ENCODE measurements around the gene SVOP. TPM values are rescaled to one million over a fixed set of nuclear protein-coding genes. Genes with fewer than 3 reads are reported as not detected.

Gene SVOP
- total and polyA plus RNA-seq, 2 donors from 2014 or later = 0.04 TPM; not detected in 1

DNA sequence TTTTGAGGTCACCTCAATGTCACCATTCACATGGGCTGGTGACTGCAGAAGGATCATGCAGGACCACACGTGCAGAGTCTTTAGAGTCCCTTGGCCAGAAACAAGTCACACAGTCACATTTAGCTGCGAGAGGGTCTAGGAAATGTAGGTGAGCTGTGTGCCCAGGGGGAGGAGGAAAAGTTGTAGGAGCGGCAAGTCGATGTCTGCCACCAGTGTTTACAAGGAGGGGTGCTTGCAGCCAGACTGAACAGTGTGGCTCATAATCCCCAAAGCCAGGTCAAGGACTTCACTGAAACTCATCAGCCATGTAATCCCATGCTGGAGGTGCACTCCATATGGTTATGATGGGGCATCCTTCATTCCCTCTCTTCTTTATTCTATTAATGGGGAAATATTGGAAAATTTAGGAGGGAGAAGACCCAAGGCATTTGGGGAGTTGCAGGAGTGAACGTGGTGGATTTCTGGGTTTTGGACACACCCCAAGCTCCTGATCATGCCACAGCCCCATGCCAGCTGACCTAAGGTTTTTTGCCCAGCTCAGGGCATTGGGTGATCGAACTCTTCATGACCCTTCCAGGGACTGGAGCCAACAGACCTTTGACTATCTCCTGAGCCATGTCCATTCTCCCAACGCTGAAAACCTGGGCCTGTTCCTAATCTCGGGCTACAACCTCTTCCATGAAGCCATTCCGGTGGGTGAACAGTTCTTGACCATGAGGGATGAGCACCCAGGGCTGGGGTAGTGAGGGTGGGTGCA is 133.8 kb downstream of the SVOP start:
- H3K9me3 ChIP-seq (ENCODE audit: control insufficient read depth in 2 of 3, insufficient read depth in 1 of 3, low read length in 3 of 3) = no peaks in the 10 kb centered on the region
- no peak for TF ChIP-seq CTCF (IDR thresholded peaks at IDR 0.05; ENCODE audit: borderline replicate concordance, extremely low read depth, insufficient read depth)
- H3K9ac ChIP-seq (ENCODE audit: low read length in 3 of 3) = no peak overlapping the region
- H3K27ac ChIP-seq (ENCODE audit: low read depth in 2 of 2, low read length in 2 of 2) = peak overlapping the region in 1 of 2 donors; percentile 58
- DNase-seq = no peak
- FAIRE-seq = no peak
- intact Hi-C loops (cut with DNase I) = no loop called here
- H3K36me3 ChIP-seq (ENCODE audit: control insufficient read depth in 2 of 3, insufficient read depth in 3 of 3, low read length in 3 of 3) = peaks cover 0 to 6% (median 0%) of the 10 kb centered on the region in 3 donors
- H3K4me3 ChIP-seq (ENCODE audit: low read length in 3 of 3) = no peak overlapping the region
- H3K27me3 ChIP-seq (ENCODE audit: control insufficient read depth, insufficient read depth, low read length) = no peaks in the 10 kb centered on the region
- peaks cover 0 to 15% (median 0%) of the 10 kb centered on the region in 3 donors for H3K4me1 ChIP-seq (ENCODE audit: control insufficient read depth in 2 of 3, insufficient read depth in 2 of 3, low read depth in 1 of 3, low read length in 3 of 3)

DNA sequence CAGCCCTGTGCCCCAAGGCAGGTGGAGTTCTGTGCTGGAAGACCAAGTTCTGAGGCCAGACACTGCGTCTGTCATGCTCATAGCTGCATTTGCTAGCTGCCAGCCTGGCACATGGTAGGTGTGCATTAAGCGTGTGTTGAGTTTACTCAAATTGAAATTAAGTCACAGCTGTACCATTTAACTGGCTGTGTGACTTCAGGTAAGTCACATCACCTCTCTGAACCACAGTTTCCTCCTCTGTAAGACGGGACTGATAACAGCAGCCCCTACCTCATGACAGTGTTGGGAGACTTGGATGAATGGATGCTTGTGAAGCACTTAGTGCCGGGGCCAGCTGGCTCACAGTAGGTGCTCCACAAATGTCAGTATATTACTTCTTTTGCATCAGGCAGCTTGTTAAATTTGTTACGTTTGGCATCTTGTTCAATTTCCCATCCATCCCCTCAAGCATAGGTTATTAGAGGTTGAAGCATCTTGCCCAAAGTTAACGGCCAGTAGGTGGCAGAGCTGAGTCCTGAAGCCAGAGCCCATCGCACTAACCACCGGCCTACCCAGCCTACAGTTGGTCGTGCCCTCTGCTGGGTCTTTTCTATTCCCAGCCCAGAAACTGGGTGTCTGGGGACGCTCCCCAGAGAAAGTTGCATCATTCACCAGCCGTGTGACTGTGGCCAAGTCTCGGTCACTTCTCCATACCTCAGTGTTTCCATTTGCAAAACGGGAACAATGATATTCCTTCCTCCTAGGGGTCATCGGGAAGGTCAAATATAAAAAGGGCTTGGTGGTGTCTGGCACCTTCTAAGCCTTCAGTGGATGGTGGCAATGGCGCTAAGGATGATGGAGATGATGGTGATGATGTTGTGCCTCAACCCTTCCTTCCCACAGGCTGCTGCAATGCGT is 136.5 kb downstream of the SVOP start:
- DNase-seq = no peak
- no peak overlapping the region for H3K27ac ChIP-seq (ENCODE audit: low read depth in 2 of 2, low read length in 2 of 2)
- H3K4me1 ChIP-seq (ENCODE audit: control insufficient read depth in 2 of 3, insufficient read depth in 2 of 3, low read depth in 1 of 3, low read length in 3 of 3) = peaks cover 0 to 26% (median 4%) of the 10 kb centered on the region in 3 donors
- TF ChIP-seq CTCF (IDR thresholded peaks at IDR 0.05; ENCODE audit: borderline replicate concordance, extremely low read depth, insufficient read depth) = peak; percentile 37
- no peak for FAIRE-seq
- no peak overlapping the region for H3K4me3 ChIP-seq (ENCODE audit: low read length in 3 of 3)
- no peak overlapping the region for H3K9ac ChIP-seq (ENCODE audit: low read length in 3 of 3)
- H3K9me3 ChIP-seq (ENCODE audit: control insufficient read depth in 2 of 3, insufficient read depth in 1 of 3, low read length in 3 of 3) = no peaks in the 10 kb centered on the region
- intact Hi-C loops (cut with DNase I) = no loop called here
- no peaks in the 10 kb centered on the region for H3K36me3 ChIP-seq (ENCODE audit: control insufficient read depth in 2 of 3, insufficient read depth in 3 of 3, low read length in 3 of 3)
- H3K27me3 ChIP-seq (ENCODE audit: control insufficient read depth, insufficient read depth, low read length) = no peaks in the 10 kb centered on the region

DNA sequence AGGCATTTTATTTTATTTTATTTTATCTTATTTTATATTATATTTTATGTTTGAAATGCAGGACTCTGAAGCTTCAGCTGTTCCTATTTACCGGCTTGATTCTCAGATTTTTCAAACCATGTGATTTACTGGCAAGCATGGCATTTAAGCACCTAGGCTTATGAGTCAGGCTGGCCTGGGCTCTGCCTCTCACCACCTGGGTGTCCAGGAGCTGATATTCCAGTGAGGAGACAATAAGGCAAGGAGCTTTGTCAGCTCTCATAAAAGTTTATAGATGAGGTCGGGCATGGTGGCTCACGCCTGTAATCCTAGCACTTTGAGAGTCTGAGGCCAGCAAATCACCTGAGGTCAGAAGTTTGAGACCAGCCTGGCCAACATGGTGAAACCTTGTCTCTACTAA is 138.9 kb downstream of the SVOP start:
- no peak overlapping the region for H3K27ac ChIP-seq (ENCODE audit: low read depth in 2 of 2, low read length in 2 of 2)
- H3K4me1 ChIP-seq (ENCODE audit: control insufficient read depth in 2 of 3, insufficient read depth in 2 of 3, low read depth in 1 of 3, low read length in 3 of 3) = peaks cover 0 to 19% (median 6%) of the 10 kb centered on the region in 3 donors
- H3K9me3 ChIP-seq (ENCODE audit: control insufficient read depth in 2 of 3, insufficient read depth in 1 of 3, low read length in 3 of 3) = no peaks in the 10 kb centered on the region
- intact Hi-C loops (cut with DNase I) = no loop called here
- H3K4me3 ChIP-seq (ENCODE audit: low read length in 3 of 3) = no peak overlapping the region
- TF ChIP-seq CTCF (IDR thresholded peaks at IDR 0.05; ENCODE audit: borderline replicate concordance, extremely low read depth, insufficient read depth) = no peak
- H3K9ac ChIP-seq (ENCODE audit: low read length in 3 of 3) = no peak overlapping the region
- DNase-seq = no peak
- H3K27me3 ChIP-seq (ENCODE audit: control insufficient read depth, insufficient read depth, low read length) = no peaks in the 10 kb centered on the region
- H3K36me3 ChIP-seq (ENCODE audit: control insufficient read depth in 2 of 3, insufficient read depth in 3 of 3, low read length in 3 of 3) = no peaks in the 10 kb centered on the region
- no peak for FAIRE-seq

All from kidney (tissue), 14 donors.